Loucy (cell line): ENCODE data around the gene FLRT1.

Source experiments
- H2AFZ ChIP-seq: fragments of 200-600 bp; sonication (generic); 2 replicates; pipeline ENCODE4 v1.6.0; 2016; ENCODE audit warnings: antibody characterized with exemption, mild to moderate bottlenecking, low read length, moderate library complexity
- H3F3A ChIP-seq: fragments of 200-600 bp; 2 replicates; pipeline ENCODE4 v1.6.0; 2016; ENCODE audit warnings: antibody characterized with exemption, low read depth, mild to moderate bottlenecking
- H3K27me3 ChIP-seq: fragments of 200-600 bp; sonication (generic); 2 replicates; pipeline ENCODE4 v1.6.1; 2014; ENCODE audit warnings: low read length, mild to moderate bottlenecking; ENCODE audit not compliant: insufficient read depth, poor library complexity, severe bottlenecking
- H3K36me3 ChIP-seq: fragments of 200-600 bp; sonication (generic); 2 replicates; pipeline ENCODE4 v1.6.1; 2016; ENCODE audit warnings: low read length; ENCODE audit not compliant: insufficient read depth
- H3K4me1 ChIP-seq: fragments of 200-600 bp; sonication (generic); 2 replicates; pipeline ENCODE4 v1.5.1; 2014; ENCODE audit warnings: low read length, mild to moderate bottlenecking; ENCODE audit not compliant: insufficient read depth, poor library complexity, severe bottlenecking
- H3K4me2 ChIP-seq: fragments of 200-600 bp; sonication (generic); 2 replicates; pipeline ENCODE4 v1.6.0; 2014; ENCODE audit warnings: antibody characterized with exemption, low read length, low read depth, mild to moderate bottlenecking; ENCODE audit not compliant: poor library complexity, severe bottlenecking
- H3K4me3 ChIP-seq: fragments of 200-600 bp; sonication (generic); 2 replicates; pipeline ENCODE4 v1.5.1; 2014; ENCODE audit warnings: low read length, mild to moderate bottlenecking, mixed read lengths; ENCODE audit not compliant: poor library complexity, severe bottlenecking
- H3K79me2 ChIP-seq: fragments of 200-600 bp; sonication (generic); 2 replicates; pipeline ENCODE4 v1.6.1; 2014; ENCODE audit warnings: low read length; ENCODE audit not compliant: insufficient read depth
- H3K9ac ChIP-seq: fragments of 200-600 bp; sonication (generic); 2 replicates; pipeline ENCODE4 v1.6.0; 2014; ENCODE audit warnings: mild to moderate bottlenecking, low read depth, low read length, moderate library complexity; ENCODE audit not compliant: poor library complexity, severe bottlenecking
- H3K9me2 ChIP-seq: fragments of 200-600 bp; sonication (generic); replicated peaks from 2 replicates; pipeline ENCODE4 v1.6.1; 2016; ENCODE audit warnings: low read depth, low read length, mixed read lengths
- H3K9me3 ChIP-seq: fragments of 200-600 bp; sonication (generic); 2 replicates; pipeline ENCODE4 v1.6.1; 2014; ENCODE audit warnings: mild to moderate bottlenecking, antibody characterized with exemption, low read length, low read depth; ENCODE audit not compliant: insufficient read depth
- H4K20me1 ChIP-seq: fragments of 200-600 bp; sonication (generic); 2 replicates; pipeline ENCODE4 v1.6.0; 2014; ENCODE audit warnings: antibody characterized with exemption, low read length, mild to moderate bottlenecking; ENCODE audit not compliant: insufficient read depth, poor library complexity, severe bottlenecking
- EZH2phosphoT487 ChIP-seq: fragments of 200-600 bp; IDR thresholded peaks from 2 replicates; pipeline ENCODE4 v1.6.1; 2018; ENCODE audit warnings: antibody characterized with exemption, mild to moderate bottlenecking, moderate library complexity, borderline replicate concordance
- TF ChIP-seq, protein P1 (sequence below): fragments of 200-600 bp; sonication (generic); conservative IDR thresholded peaks from 2 replicates; pipeline ENCODE4 v1.5.1; 2014; ENCODE audit warnings: mild to moderate bottlenecking, antibody characterized with exemption, low read length

Gene FLRT1

GRCh38 chr11:64062185-64063039, 26.7 kb downstream of the FLRT1 start:
- H3K9ac ChIP-seq: no peak overlapping the region
- TF ChIP-seq, protein P1, sequence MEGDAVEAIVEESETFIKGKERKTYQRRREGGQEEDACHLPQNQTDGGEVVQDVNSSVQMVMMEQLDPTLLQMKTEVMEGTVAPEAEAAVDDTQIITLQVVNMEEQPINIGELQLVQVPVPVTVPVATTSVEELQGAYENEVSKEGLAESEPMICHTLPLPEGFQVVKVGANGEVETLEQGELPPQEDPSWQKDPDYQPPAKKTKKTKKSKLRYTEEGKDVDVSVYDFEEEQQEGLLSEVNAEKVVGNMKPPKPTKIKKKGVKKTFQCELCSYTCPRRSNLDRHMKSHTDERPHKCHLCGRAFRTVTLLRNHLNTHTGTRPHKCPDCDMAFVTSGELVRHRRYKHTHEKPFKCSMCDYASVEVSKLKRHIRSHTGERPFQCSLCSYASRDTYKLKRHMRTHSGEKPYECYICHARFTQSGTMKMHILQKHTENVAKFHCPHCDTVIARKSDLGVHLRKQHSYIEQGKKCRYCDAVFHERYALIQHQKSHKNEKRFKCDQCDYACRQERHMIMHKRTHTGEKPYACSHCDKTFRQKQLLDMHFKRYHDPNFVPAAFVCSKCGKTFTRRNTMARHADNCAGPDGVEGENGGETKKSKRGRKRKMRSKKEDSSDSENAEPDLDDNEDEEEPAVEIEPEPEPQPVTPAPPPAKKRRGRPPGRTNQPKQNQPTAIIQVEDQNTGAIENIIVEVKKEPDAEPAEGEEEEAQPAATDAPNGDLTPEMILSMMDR: no peak
- no peaks in the 10 kb centered on the region for H3K36me3 ChIP-seq
- H3K4me2 ChIP-seq: no peak overlapping the region
- H3K27me3 ChIP-seq: no peaks in the 10 kb centered on the region
- no peaks in the 10 kb centered on the region for H3F3A ChIP-seq
- H3K4me1 ChIP-seq: no peaks in the 10 kb centered on the region
- H3K4me3 ChIP-seq: no peak overlapping the region
- H2AFZ ChIP-seq: no peak overlapping the region
- no peaks in the 10 kb centered on the region for H3K9me2 ChIP-seq
- no peaks in the 10 kb centered on the region for H3K79me2 ChIP-seq
- H4K20me1 ChIP-seq: no peaks in the 10 kb centered on the region
- no peaks in the 10 kb centered on the region for H3K9me3 ChIP-seq

DNA sequence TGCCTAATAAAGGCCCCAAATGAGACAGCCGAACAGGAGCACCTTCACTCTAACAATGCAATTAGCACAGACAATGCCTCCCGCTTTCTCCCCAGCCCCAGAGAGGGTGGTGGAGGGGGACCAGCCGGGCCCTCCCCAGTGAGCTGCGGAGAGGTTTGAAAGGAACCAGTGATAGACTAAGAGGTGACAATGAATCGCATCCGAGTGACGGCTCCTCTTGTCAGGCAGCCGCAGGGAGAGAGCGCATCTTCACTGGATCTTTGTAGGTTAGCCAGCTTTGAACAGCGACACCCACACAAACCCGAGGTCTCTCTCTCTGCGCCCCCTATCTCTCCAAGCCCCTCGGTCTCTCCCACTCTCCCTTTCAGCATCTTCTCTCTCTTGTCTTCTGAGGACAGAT, 28.0 kb downstream of the FLRT1 start:
- H3K27me3 ChIP-seq: no peaks in the 10 kb centered on the region

DNA sequence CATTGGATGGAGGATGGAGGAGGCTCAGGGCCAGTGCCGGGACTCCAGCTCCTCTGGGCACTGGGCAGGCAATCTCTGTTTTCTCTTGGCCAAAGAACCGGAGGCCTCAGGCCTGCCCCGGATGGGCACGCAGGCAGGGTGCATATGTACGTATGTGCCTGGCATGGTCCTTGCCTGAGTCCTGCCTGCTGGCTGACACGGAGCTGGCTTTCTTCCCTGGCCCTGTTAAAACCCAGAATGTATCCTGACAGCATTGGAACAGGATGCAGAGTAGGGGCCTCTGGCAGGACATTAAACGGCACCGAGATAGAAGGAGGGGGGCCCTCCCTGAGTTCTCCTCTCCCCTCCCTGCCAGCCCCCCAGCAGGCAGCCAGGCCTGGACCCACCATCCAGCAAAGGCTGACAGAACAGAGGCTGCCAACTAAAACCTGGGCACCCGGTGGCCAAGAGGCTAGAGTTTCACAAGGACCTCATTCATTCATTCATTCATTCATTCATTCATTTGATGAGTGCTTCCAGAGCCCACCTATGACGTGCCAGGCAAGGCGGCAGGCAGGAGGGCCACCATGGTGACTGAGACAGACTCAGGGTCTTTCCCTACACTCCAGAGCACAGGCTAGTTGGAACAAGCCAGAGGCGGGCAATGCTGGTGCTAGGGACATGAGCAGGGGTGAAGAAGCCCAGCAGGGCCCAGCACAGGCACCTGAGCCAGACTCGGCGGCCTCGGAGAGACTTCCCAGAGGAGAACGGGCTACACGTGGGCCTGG, 28.8 kb downstream of the FLRT1 start:
- no peak overlapping the region for H3K9ac ChIP-seq
- no peaks in the 10 kb centered on the region for H3K9me3 ChIP-seq
- no peak overlapping the region for H2AFZ ChIP-seq
- no peak overlapping the region for H3K4me3 ChIP-seq
- no peaks in the 10 kb centered on the region for H3K27me3 ChIP-seq
- H3F3A ChIP-seq: no peaks in the 10 kb centered on the region
- no peaks in the 10 kb centered on the region for H4K20me1 ChIP-seq
- TF ChIP-seq EZH2phosphoT487: no peak
- no peaks in the 10 kb centered on the region for H3K36me3 ChIP-seq
- H3K4me2 ChIP-seq: no peak overlapping the region
- H3K79me2 ChIP-seq: no peaks in the 10 kb centered on the region
- no peaks in the 10 kb centered on the region for H3K4me1 ChIP-seq
- H3K9me2 ChIP-seq: no peaks in the 10 kb centered on the region

More for the DNA sequence above, 28.0 kb downstream of the FLRT1 start:
- Histone ChIP-seq H3K4me2 (no peak overlapping the region), H3F3A (no peaks in the 10 kb centered on the region), H3K36me3 (no peaks in the 10 kb centered on the region), H3K9ac (no peak overlapping the region), H4K20me1 (no peaks in the 10 kb centered on the region), H2AFZ (no peak overlapping the region), H3K4me3 (no peak overlapping the region), H3K9me2 (no peaks in the 10 kb centered on the region), H3K4me1 (no peaks in the 10 kb centered on the region), H3K9me3 (no peaks in the 10 kb centered on the region), H3K79me2 (no peaks in the 10 kb centered on the region)
- TF ChIP-seq EZH2phosphoT487: no peak
- TF ChIP-seq, protein P1: no peak
